HG02870 (cell line): ENCODE data around the gene FCER2.
"Not testable (repeated sequence)": the region's sequence is repeated elsewhere in the genome, so short reads cannot be mapped to it uniquely, and the experiment has no call there.

Experiments
- ATAC-seq: cut with Tn5 transposase; IDR thresholded peaks from one replicate; pipeline ENCODE4 v1.9.1; 2021; ENCODE audit warnings: mild to moderate bottlenecking, moderate library complexity; ENCODE audit not compliant: unreplicated experiment

FCER2 gene

GRCh38 chr19:7701654-7702457 is at the start of gene FCER2:
Gene FCER2, minus strand, starts transcription at chr19:7702131. Its CDS starts 2,371 bp downstream, at chr19:7699760.
- ATAC-seq, result peak; percentile 46

GRCh38 chr19:7751157-7751783 is 49.3 kb upstream of the FCER2 start:
- ATAC-seq, result no peak

GRCh38 chr19:7748756-7749155 is 46.8 kb upstream of the FCER2 start:
- ATAC-seq, result no peak

GRCh38 chr19:7748171-7748570 is 46.2 kb upstream of the FCER2 start:
- no peak for ATAC-seq

GRCh38 chr19:7746903-7747884 is 45.3 kb upstream of the FCER2 start, which contains the start of gene CD209:
Gene CD209, minus strand, starts transcription at chr19:7747534. Its CDS starts 23 bp downstream, at chr19:7747511.
- ATAC-seq, result no peak

GRCh38 chr19:7746306-7746705 is 44.4 kb upstream of the FCER2 start:
- ATAC-seq, result not testable (repeated sequence)

GRCh38 chr19:7744871-7745650 is 43.1 kb upstream of the FCER2 start:
- ATAC-seq, result no peak

GRCh38 chr19:7744199-7744786 is 42.4 kb upstream of the FCER2 start:
- ATAC-seq, result no peak

- ATAC-seq, result peak; percentile 48
Measured at GRCh38 chr19:7743425-7743841, 41.5 kb upstream of the FCER2 start.

- ATAC-seq, result no peak
Measured at GRCh38 chr19:7742991-7743390, 41.1 kb upstream of the FCER2 start.

- ATAC-seq, result no peak
Measured at GRCh38 chr19:7742575-7742974, 40.6 kb upstream of the FCER2 start.

GRCh38 chr19:7740682-7741054 is 38.7 kb upstream of the FCER2 start:
- no peak for ATAC-seq

- ATAC-seq, result no peak
Measured at GRCh38 chr19:7739801-7740681, 38.1 kb upstream of the FCER2 start.

GRCh38 chr19:7739211-7739755 is 37.4 kb upstream of the FCER2 start:
- no peak for ATAC-seq

GRCh38 chr19:7738023-7738422 is 36.1 kb upstream of the FCER2 start:
- no peak for ATAC-seq

- no peak for ATAC-seq
Measured at GRCh38 chr19:7737215-7737614, 35.3 kb upstream of the FCER2 start.

GRCh38 chr19:7736148-7736547 is 34.2 kb upstream of the FCER2 start:
- no peak for ATAC-seq
